Breast epithelium (tissue), 4 donors: ENCODE results near the gene A4GNT. TPM values are rescaled to one million over a fixed set of nuclear protein-coding genes. Genes with fewer than 3 reads are reported as not detected.
"Not testable (repeated sequence)": the region's sequence is repeated elsewhere in the genome, so short reads cannot be mapped to it uniquely, and the experiment has no call there.

ENCODE experiments used
- DNase-seq, 2 donors: peaks; one replicate each; pipeline ENCODE4 v3.0.0-alpha.2; 2019; ENCODE audit warnings: low spot score in 2 of 2
- H3K27ac ChIP-seq, 2 donors: fragments of 200-600 bp; sonication (generic) in 1 of 2; one replicate each; pipeline ENCODE4 v1.5.1; 2016 to 2019; ENCODE audit warnings: mild to moderate bottlenecking in 1 of 2
- H3K27me3 ChIP-seq, 2 donors: fragments of 200-600 bp; sonication (generic) in 1 of 2; one replicate each; pipeline versions ENCODE4 v1.5.1 to v1.6.0; 2017 to 2019; ENCODE audit warnings: control low read depth in 1 of 2, mild to moderate bottlenecking in 1 of 2
- H3K36me3 ChIP-seq: fragments of 200-600 bp; one replicate; pipeline ENCODE4 v1.5.1; 2019
- H3K4me1 ChIP-seq, 2 donors: fragments of 200-600 bp; sonication (generic); one replicate each; pipeline ENCODE4 v1.5.1; 2016 to 2019; ENCODE audit warnings: control low read depth in 1 of 2
- H3K4me3 ChIP-seq, 3 donors: fragments of 200-600 bp; sonication (generic); 1 replicate in 2 of 3; 2 replicates in 1 of 3; pipeline ENCODE4 v1.5.1; 2016 to 2019; ENCODE audit warnings: mild to moderate bottlenecking in 3 of 3, moderate library complexity in 2 of 3
- H3K9me3 ChIP-seq, 2 donors: fragments of 200-600 bp; sonication (generic) in 1 of 2; one replicate each; pipeline ENCODE4 v1.5.1; 2016 to 2019; ENCODE audit warnings: control low read depth in 1 of 2
- POLR2A ChIP-seq: fragments of 450-650 bp; IDR thresholded peaks from one replicate; pipeline ENCODE4 v1.6.1; 2016; ENCODE audit warnings: antibody characterized with exemption, mild to moderate bottlenecking, moderate library complexity
- POLR2AphosphoS5 ChIP-seq, 3 donors: sonication (generic); formaldehyde crosslinking; IDR thresholded peaks; one replicate each; pipeline ENCODE4 v1.6.1; 2017; ENCODE audit warnings: antibody characterized with exemption in 3 of 3
- intact Hi-C: fragments of 100-400 bp; cut with DNase I; formaldehyde crosslinking; loops from one replicate; pipeline ENCODE4 v1.15.1; 2023; ENCODE audit warnings: low total_unique reads
- total RNA-seq, 3 donors: library from RNA; depleted of rRNA; stranded (reverse); fragments of >200 nt; gene quantifications; one replicate each; pipeline ENCODE4 v1.1.0, GENCODE V29; 2016
- TF ChIP-seq, protein P1 (sequence below), 3 donors: fragments of 450-650 bp; IDR thresholded peaks; one replicate each; pipeline ENCODE4 v1.5.1; 2016 to 2017; ENCODE audit warnings: antibody characterized with exemption in 3 of 3, mild to moderate bottlenecking in 3 of 3, moderate library complexity in 3 of 3

Gene A4GNT
- total RNA-seq, 3 donors from 2014 or later: not detected

DNA sequence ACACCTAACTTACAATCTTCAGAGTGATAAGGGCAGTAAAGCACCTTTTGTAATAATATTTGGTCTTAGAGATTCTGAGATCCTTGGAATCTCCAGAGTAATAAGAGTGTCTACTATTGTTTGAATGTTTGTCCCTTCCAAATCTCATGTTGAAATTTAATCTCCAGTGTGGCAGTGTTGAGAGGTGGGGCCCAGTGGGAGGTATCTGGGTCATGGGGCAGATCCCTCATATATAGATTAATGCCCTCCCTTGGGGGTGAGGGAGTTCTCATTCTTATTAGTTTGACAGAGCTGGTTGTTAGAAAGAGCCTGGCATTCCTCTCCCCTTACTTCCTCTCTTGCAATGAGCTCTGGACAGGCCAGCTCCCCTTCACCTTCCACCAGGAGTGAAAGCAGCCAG, 32.8 kb downstream of the A4GNT start:
- TF ChIP-seq, protein P1, sequence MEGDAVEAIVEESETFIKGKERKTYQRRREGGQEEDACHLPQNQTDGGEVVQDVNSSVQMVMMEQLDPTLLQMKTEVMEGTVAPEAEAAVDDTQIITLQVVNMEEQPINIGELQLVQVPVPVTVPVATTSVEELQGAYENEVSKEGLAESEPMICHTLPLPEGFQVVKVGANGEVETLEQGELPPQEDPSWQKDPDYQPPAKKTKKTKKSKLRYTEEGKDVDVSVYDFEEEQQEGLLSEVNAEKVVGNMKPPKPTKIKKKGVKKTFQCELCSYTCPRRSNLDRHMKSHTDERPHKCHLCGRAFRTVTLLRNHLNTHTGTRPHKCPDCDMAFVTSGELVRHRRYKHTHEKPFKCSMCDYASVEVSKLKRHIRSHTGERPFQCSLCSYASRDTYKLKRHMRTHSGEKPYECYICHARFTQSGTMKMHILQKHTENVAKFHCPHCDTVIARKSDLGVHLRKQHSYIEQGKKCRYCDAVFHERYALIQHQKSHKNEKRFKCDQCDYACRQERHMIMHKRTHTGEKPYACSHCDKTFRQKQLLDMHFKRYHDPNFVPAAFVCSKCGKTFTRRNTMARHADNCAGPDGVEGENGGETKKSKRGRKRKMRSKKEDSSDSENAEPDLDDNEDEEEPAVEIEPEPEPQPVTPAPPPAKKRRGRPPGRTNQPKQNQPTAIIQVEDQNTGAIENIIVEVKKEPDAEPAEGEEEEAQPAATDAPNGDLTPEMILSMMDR (IDR thresholded peaks at IDR 0.05): no peak
- no peak for TF ChIP-seq POLR2A
- no peak for TF ChIP-seq POLR2AphosphoS5 (IDR thresholded peaks at IDR 0.05)
- Histone ChIP-seq H3K4me1 (no peaks in the 10 kb centered on the region), H3K9me3 (no peaks in the 10 kb centered on the region)

DNA sequence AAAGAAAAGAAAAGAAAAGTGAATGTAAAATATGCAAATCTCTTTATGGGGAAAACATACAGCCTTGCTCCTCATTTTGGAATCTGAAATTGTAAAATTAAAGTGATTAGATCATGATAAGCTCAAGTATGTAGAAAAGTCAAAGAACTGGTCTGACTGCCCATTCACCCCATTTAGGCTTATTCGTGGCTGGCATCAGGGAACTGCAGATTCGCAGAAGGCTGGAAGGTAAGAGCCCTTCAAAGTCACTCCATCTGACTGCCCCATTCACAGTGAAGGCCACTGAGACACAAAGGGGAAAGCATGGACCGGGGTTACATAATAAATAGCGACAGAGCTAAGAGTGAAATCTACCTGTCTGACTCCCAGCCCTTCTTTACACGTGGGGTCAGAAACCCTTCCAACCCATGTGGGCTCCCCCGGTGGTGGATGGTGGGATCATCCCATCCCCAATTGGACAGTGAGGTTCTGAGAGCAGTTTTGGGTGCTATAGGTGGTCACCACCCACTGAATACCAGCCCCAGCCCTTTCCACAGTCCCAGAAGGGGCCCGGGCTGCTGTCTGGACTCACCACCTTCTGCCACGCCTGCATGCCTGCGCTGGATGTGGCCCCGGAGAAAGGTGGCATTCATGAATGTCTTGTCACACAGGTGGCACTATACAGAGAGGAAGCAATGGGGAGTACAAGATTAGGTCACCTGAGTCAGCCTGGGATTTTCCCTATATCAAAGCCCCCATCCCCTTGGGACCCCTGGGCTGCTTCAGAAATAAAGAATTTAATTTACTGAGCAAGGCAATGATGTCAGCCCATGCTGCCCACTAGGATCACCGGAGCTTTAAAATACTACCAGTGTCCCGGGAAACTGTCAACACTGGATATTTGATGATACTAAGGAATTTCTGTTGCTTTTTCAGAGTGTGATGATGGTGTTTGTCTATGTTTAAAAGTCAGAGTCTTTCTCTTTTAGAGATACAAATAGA, 34.7 kb downstream of the A4GNT start:
- Histone ChIP-seq H3K4me3 (no peak overlapping the region), H3K27ac (no peak overlapping the region), H3K4me1 (no peaks in the 10 kb centered on the region), H3K27me3 (no peaks in the 10 kb centered on the region), H3K9me3 (peaks cover 0 to 7% of the 10 kb centered on the region in 2 donors), H3K36me3 (no peaks in the 10 kb centered on the region)
- intact Hi-C loops: no loop called here
- TF ChIP-seq, protein P1 (IDR thresholded peaks at IDR 0.05): peak in 1 of 3 donors; percentile 15
- TF ChIP-seq POLR2A: no peak
- DNase-seq: no peak

More for the DNA sequence above, 32.8 kb downstream of the A4GNT start:
- Histone ChIP-seq H3K36me3 (no peaks in the 10 kb centered on the region), H3K27ac (no peak overlapping the region), H3K27me3 (no peaks in the 10 kb centered on the region), H3K4me3 (no peak overlapping the region)
- intact Hi-C loops: no loop called here
- no peak for DNase-seq

DNA sequence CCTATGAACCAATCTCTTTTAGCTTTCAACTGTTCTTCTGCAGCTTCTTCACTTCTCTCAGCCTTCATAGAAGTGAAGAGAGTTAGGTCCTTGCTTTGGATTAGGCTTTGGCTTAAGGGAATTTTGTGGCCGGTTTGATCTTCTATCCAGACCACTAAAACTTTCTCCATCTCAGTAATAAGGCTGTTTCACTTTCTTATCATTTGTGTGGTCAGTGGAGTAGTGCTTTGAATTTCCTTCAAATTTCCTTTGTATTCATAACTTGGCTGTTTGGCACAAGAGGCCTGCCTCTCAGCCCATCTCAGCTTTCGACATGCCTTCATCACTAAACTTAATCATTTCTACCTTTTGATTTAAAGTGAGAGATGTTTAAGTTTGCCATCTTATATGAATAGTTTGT, 38.5 kb downstream of the A4GNT start:
- H3K27ac ChIP-seq: no peak overlapping the region
- TF ChIP-seq, protein P1 (IDR thresholded peaks at IDR 0.05): no peak
- no peak for TF ChIP-seq POLR2A
- no peak for TF ChIP-seq POLR2AphosphoS5 (IDR thresholded peaks at IDR 0.05)
- H3K4me1 ChIP-seq: no peaks in the 10 kb centered on the region
- no peak for DNase-seq
- intact Hi-C loops: no loop called here
- peaks cover 0 to 7% of the 10 kb centered on the region in 2 donors for H3K9me3 ChIP-seq
- no peak overlapping the region for H3K4me3 ChIP-seq
- H3K36me3 ChIP-seq: no peaks in the 10 kb centered on the region
- H3K27me3 ChIP-seq: no peaks in the 10 kb centered on the region

DNA sequence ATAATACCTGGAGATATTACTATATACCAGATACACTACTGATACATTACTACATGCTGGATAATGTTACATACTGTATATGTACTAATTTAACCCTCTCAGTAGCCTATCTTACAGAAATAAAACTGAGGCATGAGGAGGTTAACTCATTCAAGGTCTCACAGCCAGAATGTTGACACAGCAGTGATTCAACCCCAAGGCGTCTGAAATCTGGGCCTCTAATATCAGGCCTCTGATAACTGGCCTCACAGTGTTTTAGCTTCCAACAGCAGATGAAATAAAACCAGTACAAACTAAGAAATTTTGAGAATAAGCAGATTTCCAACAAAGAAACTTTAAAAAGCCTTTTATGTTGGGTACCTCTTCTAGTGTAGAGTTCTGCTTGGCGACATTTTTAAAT, 40.2 kb downstream of the A4GNT start:
- intact Hi-C loops: no loop called here
- DNase-seq: no peak
- H3K9me3 ChIP-seq: peaks cover 0 to 7% of the 10 kb centered on the region in 2 donors
- no peaks in the 10 kb centered on the region for H3K4me1 ChIP-seq
- no peak overlapping the region for H3K27ac ChIP-seq
- H3K4me3 ChIP-seq: no peak overlapping the region
- TF ChIP-seq POLR2A: no peak
- TF ChIP-seq, protein P1 (IDR thresholded peaks at IDR 0.05): no peak
- no peak for TF ChIP-seq POLR2AphosphoS5 (IDR thresholded peaks at IDR 0.05)
- H3K27me3 ChIP-seq: no peaks in the 10 kb centered on the region
- no peaks in the 10 kb centered on the region for H3K36me3 ChIP-seq

DNA sequence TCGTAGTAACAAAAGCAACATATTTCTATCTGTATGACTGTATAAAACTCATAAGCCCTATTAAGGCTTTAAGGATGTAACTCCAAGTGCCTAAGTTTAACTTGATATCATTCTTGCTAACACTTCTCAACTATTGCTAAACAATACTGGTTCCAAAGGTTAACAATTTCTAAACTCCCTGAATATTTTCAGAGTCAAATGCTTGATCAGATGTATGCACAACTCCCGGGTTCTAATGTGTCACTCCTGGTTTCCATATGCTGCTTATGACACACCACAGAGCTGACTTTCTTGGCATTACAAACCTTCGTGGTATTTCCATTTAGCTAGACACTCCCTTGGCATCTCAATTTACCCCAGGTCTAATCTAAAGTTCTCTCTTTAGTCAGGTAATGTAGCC, 43.1 kb downstream of the A4GNT start:
- intact Hi-C loops: no loop called here
- no peaks in the 10 kb centered on the region for H3K36me3 ChIP-seq
- H3K9me3 ChIP-seq: peaks cover 0 to 7% of the 10 kb centered on the region in 2 donors
- TF ChIP-seq POLR2A (no peak), POLR2AphosphoS5 (IDR thresholded peaks at IDR 0.05) (no peak)
- TF ChIP-seq, protein P1 (IDR thresholded peaks at IDR 0.05): no peak
- no peak for DNase-seq
- H3K4me3 ChIP-seq: no peak overlapping the region
- no peaks in the 10 kb centered on the region for H3K4me1 ChIP-seq
- H3K27me3 ChIP-seq: no peaks in the 10 kb centered on the region
- H3K27ac ChIP-seq: no peak overlapping the region

DNA sequence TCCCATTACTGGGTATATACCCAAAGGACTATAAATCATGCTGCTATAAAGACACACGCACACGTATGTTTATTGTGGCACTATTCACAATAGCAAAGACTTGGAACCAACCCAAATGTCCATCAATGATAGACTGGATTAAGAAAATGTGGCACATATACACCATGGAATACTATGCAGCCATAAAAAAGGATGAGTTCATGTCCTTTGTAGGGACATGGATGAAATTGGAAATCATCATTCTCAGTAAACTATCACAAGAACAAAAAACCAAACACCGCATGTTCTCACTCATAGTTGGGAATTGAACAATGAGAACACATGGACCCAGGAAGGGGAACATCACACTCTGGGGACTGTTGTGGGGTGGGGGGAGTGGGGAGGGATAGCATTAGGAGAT, 46.4 kb downstream of the A4GNT start:
- H3K27ac ChIP-seq, H3K27me3 ChIP-seq, intact Hi-C loops, H3K4me1 ChIP-seq, H3K36me3 ChIP-seq, H3K9me3 ChIP-seq, H3K4me3 ChIP-seq, DNase-seq: not testable (repeated sequence)
